NCI-H1105 (cell line): Measurements from ENCODE around the gene ERN2.
"Not testable (repeated sequence)": the region's sequence is repeated elsewhere in the genome, so short reads cannot be mapped to it uniquely, and the experiment has no call there.

Experiments
- DNase-seq: peaks from one replicate; lab custom pipeline; 2025; lab: John Stamatoyannopoulos, UW

The ERN2 gene

DNA sequence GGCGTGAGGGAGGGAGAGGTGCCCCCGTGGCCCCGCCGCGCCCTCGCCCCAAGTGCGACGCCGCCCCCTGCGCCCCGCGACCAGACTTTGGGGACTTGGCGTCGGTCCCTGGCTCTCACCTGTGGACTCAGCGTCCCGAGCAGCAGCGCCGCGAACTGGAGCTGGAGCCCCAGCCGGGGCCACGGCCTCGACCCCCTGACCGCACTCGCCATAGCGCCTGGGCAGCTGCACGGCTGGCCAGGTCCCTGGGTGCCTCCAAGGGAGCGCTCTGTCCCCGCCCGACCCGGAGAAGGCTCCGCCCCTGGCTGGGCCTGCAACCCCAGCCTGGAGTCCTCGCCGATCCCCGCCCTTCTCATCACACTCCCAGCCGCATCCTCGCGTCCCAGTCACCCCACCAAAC is at the start of gene ERN2:
Gene ERN2, minus strand, starts transcription at position 247 of the 400 bp plus-strand sequence. Its CDS starts 35 bp downstream, at position 212.
- DNase-seq, result no peak

- DNase-seq, result no peak
Measured at GRCh38 chr16:23757937-23758619, 45.1 kb upstream of the ERN2 start.

- no peak for DNase-seq
Measured at GRCh38 chr16:23757116-23757515, 44.1 kb upstream of the ERN2 start.

DNA sequence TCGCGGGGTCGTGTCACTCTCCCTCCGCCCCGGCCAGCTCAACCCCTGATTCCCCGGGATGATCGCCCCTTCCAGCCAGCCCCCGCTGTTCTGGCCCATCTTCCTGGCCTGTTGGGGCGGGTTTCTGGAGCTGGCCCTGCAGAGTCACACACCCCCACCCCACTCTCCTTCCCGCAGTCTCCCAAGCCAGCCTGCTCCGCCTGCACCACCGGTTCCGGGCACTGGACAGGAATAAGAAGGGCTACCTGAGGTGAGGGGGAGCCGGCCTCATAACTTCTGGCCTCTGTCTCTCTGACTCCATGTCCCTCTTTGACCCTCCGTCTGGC is 42.4 kb upstream of the ERN2 start:
- DNase-seq, result no peak

DNA sequence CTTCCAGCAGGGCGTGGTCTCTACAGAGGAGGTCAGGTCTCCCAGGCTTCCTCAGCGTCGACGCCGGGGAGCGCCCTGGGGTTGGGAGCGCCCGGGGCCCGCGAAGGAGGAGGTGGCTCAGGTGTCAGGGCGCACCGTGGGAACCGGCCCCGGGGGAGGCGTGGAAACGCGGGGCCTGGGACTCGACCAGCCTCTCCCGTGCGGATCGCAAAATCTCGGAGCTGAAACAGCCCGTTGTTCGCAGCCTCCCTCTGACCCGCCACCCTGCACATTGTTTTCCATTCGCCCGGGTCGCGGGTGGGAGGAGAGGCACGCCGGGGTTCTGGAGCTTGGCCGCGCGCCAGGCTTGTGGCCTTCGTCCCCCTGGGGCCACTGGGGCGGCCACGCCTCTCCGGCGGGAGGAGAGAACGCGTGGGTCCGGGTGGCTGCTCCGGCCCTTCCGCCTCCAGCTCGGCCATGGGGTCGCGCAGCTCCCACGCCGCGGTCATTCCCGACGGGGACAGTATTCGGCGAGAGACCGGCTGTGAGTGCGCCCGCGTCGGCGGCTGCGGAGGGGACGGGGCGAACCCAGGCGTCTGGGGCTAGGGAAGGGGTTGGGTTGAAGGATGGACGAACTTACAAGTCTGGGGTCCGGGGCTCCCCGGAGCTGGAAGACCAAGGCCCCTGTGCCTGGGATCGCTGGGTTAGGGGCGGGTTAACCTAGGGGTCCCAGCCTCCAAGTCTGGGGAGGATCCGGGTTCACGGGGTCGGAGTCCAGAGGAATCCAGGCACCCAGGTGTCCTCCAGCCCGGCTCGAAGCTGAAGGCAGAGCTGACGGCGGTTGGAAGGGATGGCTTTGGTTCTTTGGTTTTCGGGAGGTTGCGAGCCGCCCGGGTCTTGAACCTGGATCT is 41.8 kb upstream of the ERN2 start, which contains the start of gene CHP2:
Gene CHP2, plus strand, starts transcription at position 433 of the 890 bp plus-strand sequence. Its CDS starts 24 bp downstream, at position 457.
- DNase-seq, result no peak

GRCh38 chr16:23753908-23754593 is 41.0 kb upstream of the ERN2 start:
- DNase-seq, result no peak

- not testable (repeated sequence) for DNase-seq
Measured at GRCh38 chr16:23751053-23751452, 38.0 kb upstream of the ERN2 start.

- DNase-seq, result no peak
Measured at GRCh38 chr16:23748630-23749029, 35.6 kb upstream of the ERN2 start.

GRCh38 chr16:23745263-23745662 is 32.2 kb upstream of the ERN2 start:
- no peak for DNase-seq

GRCh38 chr16:23742766-23743165 is 29.7 kb upstream of the ERN2 start:
- no peak for DNase-seq

DNA sequence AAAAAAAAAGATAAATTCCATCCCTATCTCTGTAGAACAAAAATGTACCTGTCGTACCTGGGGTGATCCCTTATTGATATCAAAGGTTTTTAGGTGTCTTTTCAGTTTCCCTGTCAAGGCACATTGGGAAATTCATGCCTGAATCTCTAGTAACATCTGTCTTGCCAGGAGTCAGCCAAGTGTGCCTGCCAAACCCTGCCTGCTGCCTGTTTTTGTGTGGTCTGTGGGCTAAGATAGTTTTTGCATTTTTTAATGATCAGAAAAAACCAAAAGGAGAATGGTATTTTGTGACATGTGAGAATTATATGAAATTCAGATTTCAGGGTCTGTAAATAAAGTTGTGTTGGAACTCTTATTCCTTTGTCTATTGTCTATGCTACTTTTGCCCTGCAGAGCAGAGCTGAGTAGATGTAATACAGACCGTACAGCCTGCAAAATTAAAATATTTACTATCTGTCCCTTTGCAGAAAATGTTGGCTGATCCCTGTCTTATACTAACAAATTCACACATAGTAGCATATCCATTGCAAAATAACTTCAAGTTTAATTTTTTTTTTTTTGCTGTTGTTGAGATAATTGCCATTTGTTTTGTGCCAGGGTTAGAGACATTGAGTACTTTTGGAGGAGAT is 28.8 kb upstream of the ERN2 start:
- no peak for DNase-seq

GRCh38 chr16:23739516-23739915 is 26.5 kb upstream of the ERN2 start:
- no peak for DNase-seq

- not testable (repeated sequence) for DNase-seq
Measured at GRCh38 chr16:23737423-23738028, 24.5 kb upstream of the ERN2 start.

DNA sequence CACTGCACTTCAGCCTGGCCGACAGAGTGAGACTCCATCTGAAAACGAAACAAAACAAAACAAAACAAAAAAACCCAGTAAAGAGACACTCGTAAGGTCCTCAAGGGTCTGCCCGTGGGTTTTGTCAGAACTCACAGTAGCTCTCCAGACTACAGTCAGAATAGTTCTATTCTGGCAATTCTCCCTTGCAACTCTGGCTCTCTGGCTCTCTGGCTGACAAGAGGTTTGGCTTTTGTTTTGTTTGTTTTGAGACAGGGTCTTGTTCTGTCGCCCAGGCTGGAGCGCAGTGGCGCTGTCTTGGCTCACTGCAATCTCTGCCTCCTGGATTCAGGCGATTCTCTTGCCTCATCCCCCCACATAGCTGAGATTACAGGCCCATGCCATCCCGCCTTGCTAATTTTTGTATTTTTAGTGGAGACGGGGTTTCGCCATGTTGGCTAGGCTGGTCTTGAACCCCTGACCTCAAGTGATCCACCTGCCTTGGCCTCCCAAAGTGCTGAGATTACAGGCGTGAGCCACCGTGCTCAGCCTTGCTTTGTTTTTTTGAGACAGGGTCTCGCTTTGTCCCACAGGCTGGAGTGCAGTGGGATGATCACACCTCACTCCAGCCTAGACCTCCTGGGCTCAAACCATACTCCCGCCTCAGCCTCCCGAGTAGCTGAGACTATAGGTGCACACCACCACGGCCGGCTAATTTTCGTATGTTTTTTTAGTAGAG is 21.3 kb upstream of the ERN2 start:
- no peak for DNase-seq

DNA sequence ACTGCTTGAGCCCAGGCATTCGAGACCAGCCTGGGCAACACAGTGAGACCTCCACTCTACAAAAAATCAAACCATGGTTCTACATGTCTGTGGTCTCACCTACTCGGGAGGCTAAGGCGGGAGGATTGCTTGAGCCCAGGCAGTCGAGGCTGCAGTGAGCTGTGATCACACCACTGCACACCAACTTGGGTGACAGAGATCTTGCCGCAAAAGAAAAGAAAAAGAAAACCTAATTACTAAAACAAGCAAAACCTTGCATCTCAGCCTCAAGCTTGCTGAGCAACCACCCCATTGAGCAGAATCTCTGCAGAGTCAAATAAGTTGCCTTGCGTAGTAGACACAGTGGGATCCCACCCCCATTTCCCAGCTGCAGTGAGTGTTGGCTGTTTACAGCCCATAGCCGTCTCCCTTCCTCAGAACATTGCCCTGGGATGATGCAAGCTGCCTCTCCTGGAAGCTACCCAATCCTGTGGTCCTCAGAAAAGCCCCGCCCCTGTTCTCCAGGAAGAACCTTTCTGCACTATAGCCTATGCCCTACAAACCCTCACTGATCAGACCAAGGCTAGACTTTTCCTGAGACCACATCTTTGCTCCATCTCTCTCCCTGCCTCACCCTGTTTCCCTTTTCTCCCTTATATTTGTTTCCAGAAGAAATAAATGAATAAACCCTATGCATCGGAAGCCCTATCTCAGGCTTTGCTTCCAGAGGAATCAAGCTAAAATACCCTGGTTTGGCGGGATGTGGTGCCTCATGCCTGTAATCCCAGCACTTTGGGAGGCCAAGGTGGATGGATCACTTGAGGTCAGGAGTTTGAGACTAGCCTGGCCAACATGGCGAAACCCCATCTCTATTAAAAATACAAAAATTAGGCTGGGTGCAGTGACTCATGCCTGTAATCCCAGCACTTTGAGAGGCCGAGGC is 16.7 kb upstream of the ERN2 start:
- DNase-seq, result no peak

- DNase-seq, result no peak
Measured at GRCh38 chr16:23728112-23728477, 15.1 kb upstream of the ERN2 start.

DNA sequence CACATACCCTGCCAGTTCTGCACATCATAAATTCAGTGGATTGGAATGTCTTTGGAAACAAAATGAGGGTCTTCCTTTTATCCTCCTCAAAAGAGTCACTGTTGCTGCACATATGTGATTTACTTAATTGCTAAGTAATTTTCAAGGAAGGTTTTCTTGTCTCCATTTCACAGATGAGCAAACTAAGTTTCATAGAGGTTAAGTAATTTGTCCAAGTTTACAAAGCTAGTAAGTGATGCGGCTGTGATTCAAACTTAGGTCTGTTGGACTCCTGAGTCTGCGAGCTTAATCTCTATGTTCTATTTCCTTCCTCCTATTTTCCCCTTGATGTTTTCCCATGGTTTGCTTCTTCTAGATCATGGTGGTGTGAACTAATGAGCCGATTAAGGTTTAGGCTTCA is 13.7 kb upstream of the ERN2 start:
- no peak for DNase-seq

GRCh38 chr16:23724785-23725131 is 11.7 kb upstream of the ERN2 start:
- no peak for DNase-seq

DNA sequence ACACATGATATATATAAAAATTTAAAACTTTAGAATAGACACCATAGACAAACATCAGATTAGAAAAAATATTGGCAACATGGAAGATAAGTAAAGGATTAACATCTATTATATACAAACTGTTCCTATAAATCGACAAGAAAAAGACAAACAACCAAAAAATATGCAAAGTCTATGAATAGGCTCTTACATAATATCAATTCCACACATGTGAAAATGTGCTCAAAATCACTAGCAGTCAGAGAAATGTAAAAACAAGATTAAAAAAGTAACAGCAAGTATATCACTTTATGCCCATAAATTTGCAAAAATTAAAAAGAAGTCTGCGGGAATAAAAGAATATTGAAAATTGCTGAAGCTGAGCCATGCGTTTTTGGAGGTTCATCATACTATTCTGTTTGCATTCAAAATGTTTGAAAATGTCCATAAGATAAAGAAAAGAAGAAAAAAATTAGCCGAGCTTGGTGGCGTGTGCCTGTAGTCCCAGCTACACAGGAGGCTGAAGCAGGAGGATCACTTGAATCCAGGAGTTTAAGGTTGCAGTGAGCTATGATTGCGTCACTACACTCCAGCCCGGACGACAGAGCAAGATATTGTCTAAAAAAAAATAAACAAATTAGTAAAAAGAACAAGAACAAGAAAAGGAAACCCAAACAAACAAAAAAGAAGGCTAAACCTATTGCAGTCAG is 11.2 kb upstream of the ERN2 start:
- DNase-seq, result no peak
